GM12878 (cell line): Measurements from ENCODE around the gene MAPKAP1. TPM values are rescaled to one million over a fixed set of nuclear protein-coding genes. Genes with fewer than 3 reads are reported as not detected.

Experiments used
- CREB1 ChIP-seq: IDR thresholded peaks from 2 replicates; pipeline ENCODE4 v1.6.1; 2012; ENCODE audit warnings: low read depth, mild to moderate bottlenecking, inconsistent platforms
- HDGF ChIP-seq: fragments of 450-650 bp; IDR thresholded peaks from 2 replicates; pipeline ENCODE4 v1.6.1; 2016; ENCODE audit warnings: antibody characterized with exemption
- IRF4 ChIP-seq: IDR thresholded peaks from 2 replicates; pipeline ENCODE4 v1.6.1; 2011; ENCODE audit warnings: low read depth, low read length
- KAT2A ChIP-seq: conservative IDR thresholded peaks from 2 replicates; pipeline ENCODE4 v1.6.1; 2011; ENCODE audit warnings: low read depth, low read length; ENCODE audit not compliant: control insufficient read depth
- MXI1 ChIP-seq: fragments of 150-350 bp; IDR thresholded peaks from 2 replicates; pipeline ENCODE4 v1.6.1; 2011; ENCODE audit warnings: low read depth, mild to moderate bottlenecking, inconsistent platforms, low read length, improper control_type of control experiment
- MYC ChIP-seq: IDR thresholded peaks from 2 replicates; pipeline ENCODE4 v1.6.1; 2011; ENCODE audit warnings: mild to moderate bottlenecking, low read length, moderate library complexity, inconsistent platforms; ENCODE audit not compliant: insufficient read depth, insufficient replicate concordance, insufficient read length, severe bottlenecking
- NFXL1 ChIP-seq: fragments of 450-650 bp; IDR thresholded peaks from 2 replicates; pipeline ENCODE4 v1.6.1; 2017; ENCODE audit warnings: antibody characterized with exemption, mild to moderate bottlenecking, borderline replicate concordance
- SRF ChIP-seq, 2 experiments: IDR thresholded peaks; 2 replicates each; pipeline ENCODE4 v1.6.1; 2011; ENCODE audit warnings: low read depth in 2 of 2, low read length in 2 of 2, mild to moderate bottlenecking in 1 of 2, moderate library complexity in 1 of 2
- ZNF622 ChIP-seq: fragments of 450-650 bp; IDR thresholded peaks from 2 replicates; pipeline ENCODE4 v1.6.1; 2017; ENCODE audit warnings: mild to moderate bottlenecking, inconsistent platforms
- ZZZ3 ChIP-seq: IDR thresholded peaks from 2 replicates; pipeline ENCODE4 v1.6.1; 2011; ENCODE audit warnings: low read depth; ENCODE audit not compliant: control insufficient read depth, insufficient read length
- polyA plus RNA-seq, 11 experiments: library from polyadenylated mRNA; depleted of rRNA in 4 of 11; unstranded in 6 of 11; stranded (reverse) in 5 of 11; fragments of >200 nt; fragmentation: Nextera tagmentation in 4 of 11; fragmentation: Illumina TruSeq in 1 of 11; extraction: Ambion mirVana in 4 of 11; extraction: Trizol in 1 of 11; gene quantifications; 1 replicate in 1 of 11; 2 replicates in 10 of 11; pipeline versions ENCODE4 v1.2.1 to v1.2.3, GENCODE V29; 2011 to 2016; ENCODE audit warnings: inconsistent platforms in 2 of 11, missing spikeins in 2 of 11, low read depth in 1 of 11
- total RNA-seq, 4 experiments: library from RNA; depleted of rRNA in 3 of 4; stranded (reverse); fragments of >200 nt in 3 of 4; fragmentation: Illumina TruSeq in 1 of 4; extraction: Trizol in 1 of 4; gene quantifications; 2 replicates each; pipeline versions ENCODE4 v1.2.1 to v1.2.3, GENCODE V29; 2013 to 2021
- TF ChIP-seq, protein P1 (sequence below): fragments of 450-650 bp; IDR thresholded peaks from 2 replicates; pipeline ENCODE4 v1.6.1; 2017; ENCODE audit warnings: antibody characterized with exemption, mild to moderate bottlenecking, moderate library complexity
- TF ChIP-seq, protein P2 (sequence below): fragments of 450-650 bp; formaldehyde crosslinking; IDR thresholded peaks from 2 replicates; pipeline ENCODE4 v1.5.0; 2022; ENCODE audit warnings: mild to moderate bottlenecking, missing genetic modification characterization
- TF ChIP-seq, protein P3 (sequence below): IDR thresholded peaks from 2 replicates; pipeline ENCODE4 v1.6.1; 2012; ENCODE audit warnings: low read length, inconsistent platforms
- TF ChIP-seq, protein P4 (sequence below): fragments of 450-650 bp; IDR thresholded peaks from 2 replicates; pipeline ENCODE4 v1.6.1; 2018; ENCODE audit warnings: borderline replicate concordance, mild to moderate bottlenecking; ENCODE audit not compliant: partially characterized antibody
- TF ChIP-seq, protein P5 (sequence below): fragments of 450-650 bp; IDR thresholded peaks from 2 replicates; pipeline ENCODE4 v1.6.1; 2018; ENCODE audit warnings: mild to moderate bottlenecking, low read depth, moderate library complexity; ENCODE audit not compliant: partially characterized antibody

The MAPKAP1 gene
- total and polyA plus RNA-seq, 10 of the 15 experiments (the other 5 are each of a cell fraction or from before 2014, with no cell fraction given), result 5.1 to 188 (median 105) TPM

DNA sequence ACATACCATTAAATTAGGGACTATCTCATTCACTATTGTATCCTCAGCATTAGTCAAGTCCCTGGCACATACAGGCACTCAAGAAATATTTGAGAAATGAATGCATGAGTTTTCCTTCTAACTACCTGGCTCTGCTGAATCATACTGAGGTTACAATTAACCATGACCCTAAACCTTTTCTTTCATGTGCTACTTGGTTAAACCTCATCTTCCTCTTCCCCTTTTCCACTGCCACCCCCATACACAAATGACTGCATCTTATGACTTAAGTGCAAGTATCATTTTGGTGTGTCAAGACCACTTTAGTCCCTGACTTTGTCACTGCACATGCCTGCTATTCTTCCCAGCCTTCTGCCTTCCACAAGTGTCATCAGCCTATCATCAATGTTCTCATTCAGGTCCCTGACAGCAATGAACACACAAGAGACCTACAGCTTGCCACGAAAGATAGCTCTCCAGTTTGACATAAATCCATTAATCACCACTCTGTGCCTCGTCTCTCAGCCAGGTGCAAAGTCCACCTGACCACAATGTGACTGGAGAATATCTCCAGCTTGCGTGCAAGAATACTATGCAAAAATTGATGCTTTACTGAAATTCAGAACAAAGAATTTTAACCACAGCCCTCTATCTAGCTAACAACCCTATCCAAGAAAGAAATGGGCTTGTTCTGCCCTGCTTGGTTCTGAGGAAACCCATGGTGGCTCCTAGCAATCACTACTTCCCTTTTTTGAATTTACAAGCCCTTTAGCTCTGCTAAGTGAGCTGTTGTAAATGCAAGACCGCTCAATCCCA, 74.5 kb downstream of the MAPKAP1 start (continued):
- TF ChIP-seq, protein P1, sequence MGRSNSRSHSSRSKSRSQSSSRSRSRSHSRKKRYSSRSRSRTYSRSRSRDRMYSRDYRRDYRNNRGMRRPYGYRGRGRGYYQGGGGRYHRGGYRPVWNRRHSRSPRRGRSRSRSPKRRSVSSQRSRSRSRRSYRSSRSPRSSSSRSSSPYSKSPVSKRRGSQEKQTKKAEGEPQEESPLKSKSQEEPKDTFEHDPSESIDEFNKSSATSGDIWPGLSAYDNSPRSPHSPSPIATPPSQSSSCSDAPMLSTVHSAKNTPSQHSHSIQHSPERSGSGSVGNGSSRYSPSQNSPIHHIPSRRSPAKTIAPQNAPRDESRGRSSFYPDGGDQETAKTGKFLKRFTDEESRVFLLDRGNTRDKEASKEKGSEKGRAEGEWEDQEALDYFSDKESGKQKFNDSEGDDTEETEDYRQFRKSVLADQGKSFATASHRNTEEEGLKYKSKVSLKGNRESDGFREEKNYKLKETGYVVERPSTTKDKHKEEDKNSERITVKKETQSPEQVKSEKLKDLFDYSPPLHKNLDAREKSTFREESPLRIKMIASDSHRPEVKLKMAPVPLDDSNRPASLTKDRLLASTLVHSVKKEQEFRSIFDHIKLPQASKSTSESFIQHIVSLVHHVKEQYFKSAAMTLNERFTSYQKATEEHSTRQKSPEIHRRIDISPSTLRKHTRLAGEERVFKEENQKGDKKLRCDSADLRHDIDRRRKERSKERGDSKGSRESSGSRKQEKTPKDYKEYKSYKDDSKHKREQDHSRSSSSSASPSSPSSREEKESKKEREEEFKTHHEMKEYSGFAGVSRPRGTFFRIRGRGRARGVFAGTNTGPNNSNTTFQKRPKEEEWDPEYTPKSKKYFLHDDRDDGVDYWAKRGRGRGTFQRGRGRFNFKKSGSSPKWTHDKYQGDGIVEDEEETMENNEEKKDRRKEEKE, result no peak
- TF ChIP-seq, protein P2, sequence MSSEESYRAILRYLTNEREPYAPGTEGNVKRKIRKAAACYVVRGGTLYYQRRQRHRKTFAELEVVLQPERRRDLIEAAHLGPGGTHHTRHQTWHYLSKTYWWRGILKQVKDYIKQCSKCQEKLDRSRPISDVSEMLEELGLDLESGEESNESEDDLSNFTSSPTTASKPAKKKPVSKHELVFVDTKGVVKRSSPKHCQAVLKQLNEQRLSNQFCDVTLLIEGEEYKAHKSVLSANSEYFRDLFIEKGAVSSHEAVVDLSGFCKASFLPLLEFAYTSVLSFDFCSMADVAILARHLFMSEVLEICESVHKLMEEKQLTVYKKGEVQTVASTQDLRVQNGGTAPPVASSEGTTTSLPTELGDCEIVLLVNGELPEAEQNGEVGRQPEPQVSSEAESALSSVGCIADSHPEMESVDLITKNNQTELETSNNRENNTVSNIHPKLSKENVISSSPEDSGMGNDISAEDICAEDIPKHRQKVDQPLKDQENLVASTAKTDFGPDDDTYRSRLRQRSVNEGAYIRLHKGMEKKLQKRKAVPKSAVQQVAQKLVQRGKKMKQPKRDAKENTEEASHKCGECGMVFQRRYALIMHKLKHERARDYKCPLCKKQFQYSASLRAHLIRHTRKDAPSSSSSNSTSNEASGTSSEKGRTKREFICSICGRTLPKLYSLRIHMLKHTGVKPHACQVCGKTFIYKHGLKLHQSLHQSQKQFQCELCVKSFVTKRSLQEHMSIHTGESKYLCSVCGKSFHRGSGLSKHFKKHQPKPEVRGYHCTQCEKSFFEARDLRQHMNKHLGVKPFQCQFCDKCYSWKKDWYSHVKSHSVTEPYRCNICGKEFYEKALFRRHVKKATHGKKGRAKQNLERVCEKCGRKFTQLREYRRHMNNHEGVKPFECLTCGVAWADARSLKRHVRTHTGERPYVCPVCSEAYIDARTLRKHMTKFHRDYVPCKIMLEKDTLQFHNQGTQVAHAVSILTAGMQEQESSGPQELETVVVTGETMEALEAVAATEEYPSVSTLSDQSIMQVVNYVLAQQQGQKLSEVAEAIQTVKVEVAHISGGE (CRISPR knock-in tag), result no peak
- TF ChIP-seq SRF (IDR thresholded peaks at IDR 0.05; ENCODE audit: low read depth in 2 of 2, low read length in 2 of 2), result peak in 1 of 2 experiments; percentile 69; a peak in 2 of 4 replicates
- TF ChIP-seq MYC, result no peak
- TF ChIP-seq KAT2A, result no peak
- TF ChIP-seq, protein P3, sequence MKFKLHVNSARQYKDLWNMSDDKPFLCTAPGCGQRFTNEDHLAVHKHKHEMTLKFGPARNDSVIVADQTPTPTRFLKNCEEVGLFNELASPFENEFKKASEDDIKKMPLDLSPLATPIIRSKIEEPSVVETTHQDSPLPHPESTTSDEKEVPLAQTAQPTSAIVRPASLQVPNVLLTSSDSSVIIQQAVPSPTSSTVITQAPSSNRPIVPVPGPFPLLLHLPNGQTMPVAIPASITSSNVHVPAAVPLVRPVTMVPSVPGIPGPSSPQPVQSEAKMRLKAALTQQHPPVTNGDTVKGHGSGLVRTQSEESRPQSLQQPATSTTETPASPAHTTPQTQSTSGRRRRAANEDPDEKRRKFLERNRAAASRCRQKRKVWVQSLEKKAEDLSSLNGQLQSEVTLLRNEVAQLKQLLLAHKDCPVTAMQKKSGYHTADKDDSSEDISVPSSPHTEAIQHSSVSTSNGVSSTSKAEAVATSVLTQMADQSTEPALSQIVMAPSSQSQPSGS, result peak; percentile 95
- TF ChIP-seq HDGF, result peak; percentile 32
- no peak for TF ChIP-seq ZNF622
- peak; percentile 69 for TF ChIP-seq CREB1
- TF ChIP-seq, protein P4, sequence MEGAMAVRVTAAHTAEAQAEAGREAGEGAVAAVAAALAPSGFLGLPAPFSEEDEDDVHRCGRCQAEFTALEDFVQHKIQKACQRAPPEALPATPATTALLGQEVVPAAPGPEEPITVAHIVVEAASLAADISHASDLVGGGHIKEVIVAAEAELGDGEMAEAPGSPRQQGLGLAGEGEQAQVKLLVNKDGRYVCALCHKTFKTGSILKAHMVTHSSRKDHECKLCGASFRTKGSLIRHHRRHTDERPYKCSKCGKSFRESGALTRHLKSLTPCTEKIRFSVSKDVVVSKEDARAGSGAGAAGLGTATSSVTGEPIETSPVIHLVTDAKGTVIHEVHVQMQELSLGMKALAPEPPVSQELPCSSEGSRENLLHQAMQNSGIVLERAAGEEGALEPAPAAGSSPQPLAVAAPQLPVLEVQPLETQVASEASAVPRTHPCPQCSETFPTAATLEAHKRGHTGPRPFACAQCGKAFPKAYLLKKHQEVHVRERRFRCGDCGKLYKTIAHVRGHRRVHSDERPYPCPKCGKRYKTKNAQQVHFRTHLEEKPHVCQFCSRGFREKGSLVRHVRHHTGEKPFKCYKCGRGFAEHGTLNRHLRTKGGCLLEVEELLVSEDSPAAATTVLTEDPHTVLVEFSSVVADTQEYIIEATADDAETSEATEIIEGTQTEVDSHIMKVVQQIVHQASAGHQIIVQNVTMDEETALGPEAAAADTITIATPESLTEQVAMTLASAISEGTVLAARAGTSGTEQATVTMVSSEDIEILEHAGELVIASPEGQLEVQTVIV, result peak; percentile 58
- TF ChIP-seq, protein P5, sequence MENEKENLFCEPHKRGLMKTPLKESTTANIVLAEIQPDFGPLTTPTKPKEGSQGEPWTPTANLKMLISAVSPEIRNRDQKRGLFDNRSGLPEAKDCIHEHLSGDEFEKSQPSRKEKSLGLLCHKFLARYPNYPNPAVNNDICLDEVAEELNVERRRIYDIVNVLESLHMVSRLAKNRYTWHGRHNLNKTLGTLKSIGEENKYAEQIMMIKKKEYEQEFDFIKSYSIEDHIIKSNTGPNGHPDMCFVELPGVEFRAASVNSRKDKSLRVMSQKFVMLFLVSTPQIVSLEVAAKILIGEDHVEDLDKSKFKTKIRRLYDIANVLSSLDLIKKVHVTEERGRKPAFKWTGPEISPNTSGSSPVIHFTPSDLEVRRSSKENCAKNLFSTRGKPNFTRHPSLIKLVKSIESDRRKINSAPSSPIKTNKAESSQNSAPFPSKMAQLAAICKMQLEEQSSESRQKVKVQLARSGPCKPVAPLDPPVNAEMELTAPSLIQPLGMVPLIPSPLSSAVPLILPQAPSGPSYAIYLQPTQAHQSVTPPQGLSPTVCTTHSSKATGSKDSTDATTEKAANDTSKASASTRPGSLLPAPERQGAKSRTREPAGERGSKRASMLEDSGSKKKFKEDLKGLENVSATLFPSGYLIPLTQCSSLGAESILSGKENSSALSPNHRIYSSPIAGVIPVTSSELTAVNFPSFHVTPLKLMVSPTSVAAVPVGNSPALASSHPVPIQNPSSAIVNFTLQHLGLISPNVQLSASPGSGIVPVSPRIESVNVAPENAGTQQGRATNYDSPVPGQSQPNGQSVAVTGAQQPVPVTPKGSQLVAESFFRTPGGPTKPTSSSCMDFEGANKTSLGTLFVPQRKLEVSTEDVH, result peak; percentile 82
- peak; percentile 97 for TF ChIP-seq IRF4
- TF ChIP-seq MXI1, result peak; percentile 88
- no peak for TF ChIP-seq ZZZ3
- TF ChIP-seq NFXL1, result no peak
